KMS-11 (cell line): ENCODE results near the gene ANXA10.
A peak's percentile ranks its signal among the peaks of the same experiment; 100 is the strongest.

Experiments used
- H2AFZ ChIP-seq: fragments of 200-600 bp; sonication (generic); 2 replicates; pipeline ENCODE4 v1.6.1; 2016; ENCODE audit warnings: antibody characterized with exemption, mixed run types, low read depth
- H3K27ac ChIP-seq: fragments of 200-600 bp; sonication (generic); 2 replicates; pipeline ENCODE4 v1.6.1; 2016; ENCODE audit warnings: mild to moderate bottlenecking, mixed run types
- H3K27me3 ChIP-seq: fragments of 200-600 bp; sonication (generic); 2 replicates; pipeline ENCODE4 v1.6.1; 2017; ENCODE audit warnings: mild to moderate bottlenecking, low read depth, mixed run types, moderate library complexity; ENCODE audit not compliant: insufficient read depth
- H3K36me3 ChIP-seq: fragments of 200-600 bp; sonication (generic); 2 replicates; pipeline ENCODE4 v1.6.1; 2017; ENCODE audit warnings: mild to moderate bottlenecking, mixed run types; ENCODE audit not compliant: insufficient read depth
- H3K4me1 ChIP-seq: fragments of 200-600 bp; sonication (generic); 2 replicates; pipeline ENCODE4 v1.6.1; 2016; ENCODE audit warnings: mild to moderate bottlenecking, low read depth, mixed run types; ENCODE audit not compliant: poor library complexity, severe bottlenecking
- H3K4me2 ChIP-seq: fragments of 200-600 bp; sonication (generic); 2 replicates; pipeline ENCODE4 v1.7.0; 2016; ENCODE audit warnings: mild to moderate bottlenecking, mixed run types
- H3K4me3 ChIP-seq: fragments of 200-600 bp; sonication (generic); IDR thresholded peaks from 2 replicates; pipeline ENCODE4 v1.6.1; 2017; ENCODE audit warnings: low read depth, low read length, mixed read lengths; ENCODE audit not compliant: insufficient read depth
- H3K79me2 ChIP-seq: fragments of 200-600 bp; sonication (generic); 2 replicates; pipeline ENCODE4 v1.6.1; 2016; ENCODE audit warnings: low read depth, mixed run types; ENCODE audit not compliant: insufficient read depth
- H3K9ac ChIP-seq: fragments of 200-600 bp; sonication (generic); 2 replicates; pipeline ENCODE4 v1.6.1; 2016; ENCODE audit warnings: mild to moderate bottlenecking, mixed run types
- H4K20me1 ChIP-seq: fragments of 200-600 bp; sonication (generic); 2 replicates; pipeline ENCODE4 v1.6.1; 2016; ENCODE audit warnings: mild to moderate bottlenecking, mixed run types; ENCODE audit not compliant: insufficient read depth
- TF ChIP-seq, protein P1 (sequence below): fragments of 200-600 bp; sonication (generic); conservative IDR thresholded peaks from 2 replicates; pipeline ENCODE4 v1.6.1; 2017; ENCODE audit warnings: low read depth, mild to moderate bottlenecking, antibody characterized with exemption, low read length, moderate library complexity, mixed read lengths

The ANXA10 gene

GRCh38 chr4:168167714-168168284 is 75.5 kb downstream of the ANXA10 start:
- H3K4me3 ChIP-seq: no peak overlapping the region
- H3K79me2 ChIP-seq: no peaks in the 10 kb centered on the region
- H3K4me2 ChIP-seq: no peak overlapping the region
- no peaks in the 10 kb centered on the region for H3K4me1 ChIP-seq
- no peak overlapping the region for H3K9ac ChIP-seq
- TF ChIP-seq, protein P1, sequence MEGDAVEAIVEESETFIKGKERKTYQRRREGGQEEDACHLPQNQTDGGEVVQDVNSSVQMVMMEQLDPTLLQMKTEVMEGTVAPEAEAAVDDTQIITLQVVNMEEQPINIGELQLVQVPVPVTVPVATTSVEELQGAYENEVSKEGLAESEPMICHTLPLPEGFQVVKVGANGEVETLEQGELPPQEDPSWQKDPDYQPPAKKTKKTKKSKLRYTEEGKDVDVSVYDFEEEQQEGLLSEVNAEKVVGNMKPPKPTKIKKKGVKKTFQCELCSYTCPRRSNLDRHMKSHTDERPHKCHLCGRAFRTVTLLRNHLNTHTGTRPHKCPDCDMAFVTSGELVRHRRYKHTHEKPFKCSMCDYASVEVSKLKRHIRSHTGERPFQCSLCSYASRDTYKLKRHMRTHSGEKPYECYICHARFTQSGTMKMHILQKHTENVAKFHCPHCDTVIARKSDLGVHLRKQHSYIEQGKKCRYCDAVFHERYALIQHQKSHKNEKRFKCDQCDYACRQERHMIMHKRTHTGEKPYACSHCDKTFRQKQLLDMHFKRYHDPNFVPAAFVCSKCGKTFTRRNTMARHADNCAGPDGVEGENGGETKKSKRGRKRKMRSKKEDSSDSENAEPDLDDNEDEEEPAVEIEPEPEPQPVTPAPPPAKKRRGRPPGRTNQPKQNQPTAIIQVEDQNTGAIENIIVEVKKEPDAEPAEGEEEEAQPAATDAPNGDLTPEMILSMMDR: no peak
- no peaks in the 10 kb centered on the region for H3K27me3 ChIP-seq
- no peak overlapping the region for H3K27ac ChIP-seq
- H2AFZ ChIP-seq: no peak overlapping the region
- no peaks in the 10 kb centered on the region for H4K20me1 ChIP-seq
- no peaks in the 10 kb centered on the region for H3K36me3 ChIP-seq

- Histone ChIP-seq H3K27me3 (no peaks in the 10 kb centered on the region), H3K4me2 (no peak overlapping the region), H3K9ac (no peak overlapping the region), H3K79me2 (no peaks in the 10 kb centered on the region), H4K20me1 (no peaks in the 10 kb centered on the region), H3K27ac (no peak overlapping the region), H3K36me3 (no peaks in the 10 kb centered on the region), H3K4me1 (no peaks in the 10 kb centered on the region), H3K4me3 (no peak overlapping the region), H2AFZ (no peak overlapping the region)
- TF ChIP-seq, protein P1: no peak
These were observed 82.0 kb downstream of the ANXA10 start for GRCh38 chr4:168174308-168174707.

DNA sequence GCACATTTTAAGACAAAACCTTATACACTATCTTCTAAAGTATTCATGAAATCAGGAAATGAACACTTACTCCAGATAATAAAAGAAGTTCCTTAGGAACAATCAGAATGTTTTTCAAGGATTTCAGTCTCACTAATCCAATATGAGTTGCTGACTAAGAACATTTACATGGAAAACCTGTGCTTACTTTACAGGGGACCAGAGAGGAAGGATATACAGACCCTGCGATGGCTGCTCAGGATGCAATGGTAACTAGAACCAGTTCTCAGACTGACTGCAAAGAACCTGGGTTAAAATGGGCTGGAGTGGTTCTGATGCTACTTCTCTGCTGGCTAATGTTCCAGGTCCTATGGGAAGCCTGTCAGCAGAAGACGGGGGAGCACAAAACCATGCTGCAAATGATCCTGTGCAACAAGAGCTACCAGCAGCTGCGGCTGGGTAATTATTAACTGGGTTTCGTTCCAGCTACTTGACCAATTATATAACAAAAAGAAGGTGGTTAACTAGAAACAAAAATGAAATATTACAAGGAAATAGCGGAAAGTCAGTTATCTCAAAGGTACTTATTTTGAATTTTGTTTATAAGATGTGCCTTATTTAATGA is 85.3 kb downstream of the ANXA10 start:
- no peak overlapping the region for H3K27ac ChIP-seq
- H3K4me1 ChIP-seq: no peaks in the 10 kb centered on the region
- no peaks in the 10 kb centered on the region for H3K36me3 ChIP-seq
- TF ChIP-seq, protein P1: no peak
- H3K9ac ChIP-seq: no peak overlapping the region
- H3K4me3 ChIP-seq: no peak overlapping the region
- H3K79me2 ChIP-seq: no peaks in the 10 kb centered on the region
- H2AFZ ChIP-seq: no peak overlapping the region
- no peaks in the 10 kb centered on the region for H4K20me1 ChIP-seq
- no peaks in the 10 kb centered on the region for H3K27me3 ChIP-seq
- H3K4me2 ChIP-seq: no peak overlapping the region

DNA sequence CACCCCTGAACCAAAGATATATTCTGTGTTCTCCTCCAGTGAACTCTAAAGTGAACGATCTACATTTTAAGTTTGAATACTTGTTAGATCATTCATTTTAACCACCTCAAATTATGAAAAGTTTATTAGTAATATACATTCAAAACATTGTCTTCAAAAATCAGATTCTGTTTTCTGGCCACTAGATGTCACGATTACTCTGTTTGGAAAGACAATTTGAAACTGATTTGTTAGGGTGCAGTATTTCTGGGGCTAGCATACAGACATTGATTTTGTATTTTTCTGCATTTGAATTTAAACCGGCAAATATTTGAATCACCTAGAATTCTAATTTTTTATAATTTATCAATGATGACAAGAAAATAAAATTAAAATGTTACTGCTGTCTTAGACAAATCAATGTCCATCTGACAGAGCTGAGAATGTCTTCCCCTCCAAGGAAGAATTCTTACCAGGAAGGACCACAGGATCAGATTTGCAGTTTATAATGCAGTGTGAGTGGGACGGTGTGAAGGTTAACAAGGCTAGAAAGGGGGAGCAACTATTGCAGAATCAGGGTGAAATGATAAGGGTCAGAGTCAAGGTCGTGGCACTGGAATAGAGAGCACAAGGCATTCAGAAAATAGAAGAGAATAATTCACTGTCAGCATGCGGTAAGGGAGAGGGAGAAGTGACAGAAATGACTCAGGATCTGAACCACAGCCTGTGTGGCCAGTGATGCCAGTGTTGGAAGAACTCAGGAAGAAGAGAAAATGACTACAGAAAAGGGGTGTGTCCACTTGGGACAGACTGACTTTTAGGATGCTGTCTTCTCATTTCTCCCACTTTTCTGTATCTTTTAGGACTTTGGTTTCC is 91.6 kb downstream of the ANXA10 start:
- Histone ChIP-seq H2AFZ (no peak overlapping the region), H3K9ac (no peak overlapping the region), H3K4me2 (no peak overlapping the region), H3K36me3 (no peaks in the 10 kb centered on the region), H3K4me1 (no peaks in the 10 kb centered on the region), H4K20me1 (no peaks in the 10 kb centered on the region), H3K79me2 (no peaks in the 10 kb centered on the region), H3K27ac (no peak overlapping the region), H3K27me3 (no peaks in the 10 kb centered on the region), H3K4me3 (no peak overlapping the region)
- TF ChIP-seq, protein P1: peak; percentile 74; the same call in 1 of the 2 replicates
